ENCODE data around the gene CRACR2A.

CRACR2A gene, protein sequence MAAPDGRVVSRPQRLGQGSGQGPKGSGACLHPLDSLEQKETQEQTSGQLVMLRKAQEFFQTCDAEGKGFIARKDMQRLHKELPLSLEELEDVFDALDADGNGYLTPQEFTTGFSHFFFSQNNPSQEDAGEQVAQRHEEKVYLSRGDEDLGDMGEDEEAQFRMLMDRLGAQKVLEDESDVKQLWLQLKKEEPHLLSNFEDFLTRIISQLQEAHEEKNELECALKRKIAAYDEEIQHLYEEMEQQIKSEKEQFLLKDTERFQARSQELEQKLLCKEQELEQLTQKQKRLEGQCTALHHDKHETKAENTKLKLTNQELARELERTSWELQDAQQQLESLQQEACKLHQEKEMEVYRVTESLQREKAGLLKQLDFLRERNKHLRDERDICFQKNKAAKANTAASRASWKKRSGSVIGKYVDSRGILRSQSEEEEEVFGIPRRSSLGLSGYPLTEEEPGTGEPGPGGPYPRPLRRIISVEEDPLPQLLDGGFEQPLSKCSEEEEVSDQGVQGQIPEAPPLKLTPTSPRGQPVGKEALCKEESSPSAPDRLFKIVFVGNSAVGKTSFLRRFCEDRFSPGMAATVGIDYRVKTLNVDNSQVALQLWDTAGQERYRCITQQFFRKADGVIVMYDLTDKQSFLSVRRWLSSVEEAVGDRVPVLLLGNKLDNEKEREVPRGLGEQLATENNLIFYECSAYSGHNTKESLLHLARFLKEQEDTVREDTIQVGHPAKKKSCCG

DNA sequence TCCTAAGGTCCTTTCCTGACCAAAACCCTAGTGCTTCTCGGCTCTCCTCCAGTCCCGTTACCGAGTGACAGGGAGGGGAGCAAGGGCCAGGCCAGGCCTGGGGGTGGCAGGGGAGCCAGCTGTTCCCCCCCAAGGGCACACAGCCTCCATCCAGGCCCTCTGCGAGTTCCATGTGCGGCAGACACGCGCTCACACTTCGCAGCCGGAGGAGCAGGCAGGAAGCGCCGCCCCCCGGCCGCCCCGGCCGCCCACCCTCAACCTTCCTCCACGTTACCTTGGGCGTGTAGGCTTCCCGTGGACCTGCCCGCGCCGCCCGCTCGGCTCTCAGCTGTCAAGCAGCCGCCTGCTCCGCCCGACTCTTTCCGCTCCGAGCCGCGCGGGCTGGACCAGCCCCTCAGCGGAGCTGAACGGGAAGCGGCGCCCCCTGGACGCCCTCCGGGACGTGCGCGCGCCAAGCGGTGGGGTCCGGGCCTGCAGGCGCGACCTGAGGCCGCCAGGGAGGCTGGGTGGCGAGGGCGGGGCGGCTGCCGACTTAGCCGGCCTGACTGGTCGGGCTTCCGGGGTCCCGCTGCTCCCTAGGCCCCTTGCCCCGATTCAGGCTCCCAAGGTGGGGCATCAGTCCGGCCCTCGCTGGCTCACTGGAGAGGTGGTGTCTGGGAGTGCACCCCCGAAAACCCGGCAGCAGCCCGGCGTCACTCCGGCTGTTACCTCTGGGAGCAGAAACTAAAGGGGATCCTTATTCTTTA is at the start of gene CRACR2A:
Gene CRACR2A, minus strand, starts transcription at position 369 of the 746 bp plus-strand sequence. CDS start 56,110 bp downstream, outside the sequence.
- DNase-seq (ENCODE audit: low read depth): peak; percentile 86

GRCh38 chr12:3797531-3798048 is 44.7 kb upstream of the CRACR2A start:
- no peak for DNase-seq (ENCODE audit: low read depth)

DNA sequence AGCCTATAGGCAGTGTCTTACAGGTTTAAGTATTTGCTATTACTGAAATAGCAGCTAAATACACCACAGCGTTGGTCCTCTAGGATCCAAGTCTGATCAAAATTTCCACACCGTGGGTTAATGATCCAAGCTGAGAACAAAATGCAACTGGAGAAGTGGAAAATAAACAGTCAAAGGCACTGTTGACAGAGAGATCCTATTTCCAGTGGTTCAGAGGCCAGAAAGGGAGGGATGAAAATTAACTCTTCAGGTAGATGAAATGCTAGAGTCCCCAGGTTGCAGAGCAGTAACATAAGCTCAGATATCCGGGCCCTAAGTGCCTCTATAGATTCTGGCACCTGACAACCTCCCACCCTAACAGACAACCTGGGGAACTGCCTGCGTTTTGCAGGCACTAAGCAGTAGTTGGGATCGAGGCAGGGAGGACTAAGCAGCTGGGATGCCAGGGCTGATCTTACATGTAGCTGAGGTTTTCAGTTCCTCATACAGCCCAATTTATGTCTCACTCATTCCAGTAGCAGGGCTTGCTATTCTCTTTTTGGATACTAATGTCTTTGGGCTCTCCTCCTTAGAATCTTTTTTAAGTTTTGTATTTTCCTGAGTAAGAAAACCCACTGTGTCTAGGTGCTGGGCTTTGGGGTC is 42.7 kb upstream of the CRACR2A start:
- DNase-seq (ENCODE audit: low read depth): no peak

GRCh38 chr12:3795066-3795465 is 42.2 kb upstream of the CRACR2A start:
- DNase-seq (ENCODE audit: low read depth): no peak

DNA sequence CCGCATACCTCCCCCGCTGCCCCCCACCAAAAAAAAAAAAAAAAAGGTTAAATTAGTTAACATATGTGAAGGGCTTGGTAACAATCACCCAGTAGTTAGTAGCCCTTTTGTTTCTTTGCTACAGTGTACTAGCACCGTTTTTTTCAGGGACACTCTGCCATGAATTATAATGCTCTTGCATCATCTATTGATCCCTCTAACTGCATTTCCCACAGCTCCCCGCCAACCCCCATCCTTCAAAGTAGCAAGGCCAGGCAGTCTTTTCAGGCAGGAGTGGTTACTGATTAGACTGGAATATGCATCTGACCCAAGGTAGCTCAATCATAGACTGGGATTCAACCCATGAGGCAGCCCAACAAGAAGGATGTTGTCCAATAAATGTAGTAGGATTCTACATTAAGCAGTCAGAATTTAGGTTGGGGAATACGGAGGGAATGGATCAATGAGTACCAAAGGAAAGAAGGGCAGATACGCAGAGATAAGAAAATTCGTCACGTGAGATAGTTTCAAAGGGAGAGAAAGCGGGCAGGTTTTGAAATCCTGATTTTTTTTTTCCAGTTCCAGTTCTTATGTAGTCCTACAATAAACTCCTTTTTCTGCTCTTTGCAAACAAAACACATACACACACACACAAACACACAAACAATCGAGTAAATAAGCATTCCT is 39.8 kb upstream of the CRACR2A start:
- no peak for DNase-seq (ENCODE audit: low read depth)

- DNase-seq (ENCODE audit: low read depth): no peak
Measured at GRCh38 chr12:3791256-3791874, 38.5 kb upstream of the CRACR2A start.

DNA sequence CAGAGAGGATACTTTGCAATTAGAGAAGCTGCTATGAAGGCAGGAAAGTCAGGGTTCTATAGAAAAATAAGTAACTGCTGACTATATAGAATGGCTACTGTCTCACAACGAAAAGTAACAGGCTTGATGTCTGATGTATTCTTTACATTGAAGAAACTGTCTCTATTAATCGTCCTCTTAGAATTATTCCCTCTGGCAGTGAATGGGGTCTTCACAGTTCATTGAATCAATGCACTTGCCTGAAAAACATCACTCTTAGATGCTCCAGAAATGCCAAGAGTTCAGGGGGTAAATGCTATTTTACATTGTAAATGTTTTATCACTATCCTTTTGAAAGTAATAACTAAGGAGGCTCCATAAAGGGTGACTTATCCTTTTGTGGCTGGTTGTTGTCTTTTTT is 37.7 kb upstream of the CRACR2A start:
- no peak for DNase-seq (ENCODE audit: low read depth)

- no peak for DNase-seq (ENCODE audit: low read depth)
Measured at GRCh38 chr12:3789838-3790237, 36.9 kb upstream of the CRACR2A start.

DNA sequence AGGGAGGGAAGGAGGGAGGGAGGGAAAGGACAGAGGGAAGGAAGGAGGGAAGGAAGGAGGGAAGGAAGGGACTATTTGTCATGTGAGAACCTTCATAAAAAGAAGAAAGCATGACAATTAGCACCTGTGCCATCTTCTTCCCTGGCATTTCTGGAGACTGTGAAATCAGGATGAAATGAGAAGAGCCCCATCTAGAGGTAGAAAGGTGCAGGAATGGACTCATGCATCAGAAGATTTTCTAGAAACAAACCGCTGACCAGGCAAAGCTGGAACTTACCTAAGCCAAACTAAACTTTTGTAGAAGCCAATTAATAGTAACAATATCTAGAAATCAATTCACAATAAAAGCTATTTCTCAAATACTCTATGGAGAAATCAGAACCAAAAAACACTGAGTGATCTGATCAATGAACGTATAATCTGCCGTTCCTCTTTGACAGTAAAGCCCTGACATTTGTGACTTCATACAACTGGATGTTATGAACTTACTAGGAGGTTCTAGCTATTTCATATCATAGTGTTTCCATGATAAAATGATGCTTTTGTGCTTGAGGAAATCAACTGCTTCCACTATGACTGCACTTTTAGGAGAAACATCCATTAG is 24.4 kb upstream of the CRACR2A start:
- no peak for DNase-seq (ENCODE audit: low read depth)

GRCh38 chr12:3775385-3776035 is 22.6 kb upstream of the CRACR2A start:
- no peak for DNase-seq (ENCODE audit: low read depth)

DNA sequence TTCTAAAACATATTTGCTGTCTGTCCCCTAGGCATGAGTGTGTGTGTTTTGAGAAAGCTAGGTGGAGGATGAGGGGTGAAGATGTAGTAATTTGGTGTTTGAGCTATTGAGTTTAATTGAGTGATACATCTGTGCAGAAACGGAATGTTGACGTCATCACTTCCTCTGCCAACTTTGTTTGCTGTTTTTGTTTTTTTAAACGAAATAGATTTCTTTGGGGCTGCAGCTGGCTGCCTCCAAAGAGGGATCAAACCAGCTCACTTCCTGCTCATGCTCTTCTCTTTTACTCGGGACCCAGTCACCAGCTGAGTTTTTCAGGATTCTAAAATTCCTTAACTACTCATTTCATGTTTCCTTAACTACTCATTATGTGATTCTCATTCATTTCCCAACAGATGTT is 19.5 kb upstream of the CRACR2A start:
- DNase-seq (ENCODE audit: low read depth): no peak

GRCh38 chr12:3771853-3772252 is 18.9 kb upstream of the CRACR2A start:
- DNase-seq (ENCODE audit: low read depth): no peak

DNA sequence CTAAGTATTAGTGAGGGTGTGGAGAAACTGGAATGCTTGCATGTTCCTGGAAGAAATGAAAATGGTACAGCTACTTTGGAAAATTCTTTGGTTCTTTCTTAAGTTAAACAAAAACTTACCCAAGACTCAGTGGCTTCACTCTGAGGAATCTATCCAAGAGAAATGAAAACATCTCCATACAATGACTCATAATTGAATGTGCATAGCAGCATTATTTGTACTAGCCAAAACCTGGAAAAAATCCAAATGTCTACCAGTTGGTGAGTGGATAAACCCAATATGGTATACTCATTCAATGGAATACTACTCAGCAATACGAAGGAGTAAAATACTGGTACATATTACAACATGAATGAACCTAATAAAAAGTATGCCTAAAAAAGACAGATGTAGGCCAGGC is 18.0 kb upstream of the CRACR2A start:
- DNase-seq (ENCODE audit: low read depth): no peak

GRCh38 chr12:3768911-3769447 is 16.1 kb upstream of the CRACR2A start:
- DNase-seq (ENCODE audit: low read depth): no peak

DNA sequence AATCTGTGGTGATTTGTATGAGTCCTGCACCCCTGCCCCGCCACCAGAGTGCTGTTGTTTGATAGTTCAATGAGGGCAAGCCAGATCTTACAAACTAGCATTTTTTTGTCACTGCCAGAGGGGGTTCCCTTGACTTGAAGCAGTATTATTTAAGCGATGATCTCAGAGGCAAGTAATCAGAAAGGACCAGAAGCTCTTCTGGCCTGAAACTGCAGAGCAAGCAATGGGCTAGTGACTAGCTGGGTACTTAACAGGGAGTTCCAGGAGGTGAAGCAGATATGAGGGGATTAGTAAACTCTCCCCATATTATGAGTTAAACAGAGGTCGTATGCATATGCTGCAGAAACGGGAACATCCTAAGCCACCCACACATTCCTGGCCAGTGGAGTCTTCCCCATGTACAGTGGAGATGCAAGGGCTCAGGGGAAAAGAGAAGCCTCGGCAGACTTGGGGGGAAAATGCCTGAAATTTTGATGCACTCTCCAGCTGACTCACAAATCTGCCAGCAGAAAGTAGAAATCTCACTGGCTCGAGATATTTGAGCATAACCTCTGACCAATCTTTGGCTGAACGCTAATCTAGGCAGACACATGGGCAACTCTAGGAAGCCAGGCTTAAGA is 8.3 kb upstream of the CRACR2A start:
- DNase-seq (ENCODE audit: low read depth): no peak

DNA sequence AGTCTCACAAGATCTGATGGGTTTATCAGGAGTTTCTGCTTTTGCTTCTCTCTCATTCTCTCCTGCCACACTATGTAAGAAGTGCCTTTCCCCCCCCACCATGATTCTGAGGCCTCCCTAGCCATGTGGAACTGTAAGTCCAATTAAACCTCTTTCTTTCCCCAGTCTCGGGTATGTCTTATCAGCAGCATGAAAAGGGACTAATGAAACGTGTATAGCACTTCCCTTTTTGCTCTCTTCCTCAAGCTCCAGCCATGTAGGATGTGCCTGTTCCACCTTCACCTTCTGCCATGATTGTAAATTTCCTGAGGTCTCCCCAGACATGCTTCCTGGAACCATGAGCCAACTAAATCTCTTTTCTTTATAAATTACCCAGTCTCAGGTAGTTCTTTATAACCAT is 7.0 kb upstream of the CRACR2A start:
- DNase-seq (ENCODE audit: low read depth): no peak

- no peak for DNase-seq (ENCODE audit: low read depth)
Measured at GRCh38 chr12:3757261-3757660, 4.4 kb upstream of the CRACR2A start.

- DNase-seq (ENCODE audit: low read depth): no peak
Measured at GRCh38 chr12:3755898-3756297, 3.0 kb upstream of the CRACR2A start.
